ENCODE measurements around the gene ARHGAP26. TPM values are rescaled to one million over a fixed set of nuclear protein-coding genes. Genes with fewer than 3 reads are reported as not detected.
A peak's percentile ranks its signal among the peaks of the same experiment; 100 is the strongest.

ARHGAP26 gene
- total RNA-seq, 5 donors from 2014 or later (not counting 1 experiment from before 2014, with no cell fraction given): 22.8 to 49.3 (median 28.3) TPM

- Histone ChIP-seq H3K4me3 (ENCODE audit: control insufficient read depth in 1 of 2, extremely low read depth in 1 of 2, low read length in 1 of 2) (peak overlapping the region; percentile 25 to 29), H3K27me3 (replicated peaks in 1 of 2; ENCODE audit: control insufficient read depth in 2 of 2, extremely low read depth in 1 of 2, insufficient read depth in 2 of 2, low read length in 1 of 2) (no peaks in the 10 kb centered on the region), H3K4me1 (ENCODE audit: control insufficient read depth in 1 of 2, extremely low read depth in 1 of 2, insufficient read depth in 2 of 2, low read length in 2 of 2) (peaks cover 11 to 17% of the 10 kb centered on the region in 2 experiments), H3K36me3 (ENCODE audit: control insufficient read depth in 2 of 2, extremely low read depth in 1 of 2, insufficient read depth in 1 of 2, low read length in 1 of 2) (no peaks in the 10 kb centered on the region), H3K27ac (ENCODE audit: low read length) (peak overlapping the region; percentile 70), H3K9me3 (no peaks in the 10 kb centered on the region)
- ChIA-PET CTCF (no interaction called here), POLR2A (interaction anchor here (0.7 to 1.8 kb wide), 2 partner anchors 9 to 171 kb away, joined by 3 to 5 read pairs; no protein-coding TSS in a partner anchor)
- Mint-ChIP-seq H3K4me3 (peak overlapping the region; percentile 50 to 56 (median 53)), H3K9me3 (no peaks in the 10 kb centered on the region), H3K4me1 (peaks cover 24 to 39% (median 28%) of the 10 kb centered on the region in 3 donors), H3K36me3 (peaks cover 6% of the 10 kb centered on the region), H3K27ac (peak overlapping the region; percentile 74 to 87), H3K27me3 (no peaks in the 10 kb centered on the region)
- WGBS (ENCODE audit: insufficient coverage): 47% methylated on average over 7 of the region's 10 CpGs
- DNase-seq: peak in 29 of 35 experiments; percentile 11 to 71 (median 30)
- ATAC-seq (replicated peaks in 1 of 4): peak; percentile 86 to 94 (median 91)
Measured at GRCh38 chr5:143229896-143230675, 459.9 kb downstream of the ARHGAP26 start.

GRCh38 chr5:143230676-143230996 lies 460.5 kb downstream of the ARHGAP26 start:
- ATAC-seq (replicated peaks in 1 of 4): no peak
- peaks cover 6% of the 10 kb centered on the region for H3K36me3 Mint-ChIP-seq
- CTCF ChIA-PET: no interaction called here
- DNase-seq: no peak
- Histone ChIP-seq H3K9me3 (no peaks in the 10 kb centered on the region), H3K27ac (ENCODE audit: low read length) (peak overlapping the region; percentile 70), H3K4me3 (ENCODE audit: control insufficient read depth in 1 of 2, extremely low read depth in 1 of 2, low read length in 1 of 2) (no peak overlapping the region), H3K36me3 (ENCODE audit: control insufficient read depth in 2 of 2, extremely low read depth in 1 of 2, insufficient read depth in 1 of 2, low read length in 1 of 2) (no peaks in the 10 kb centered on the region), H3K4me1 (ENCODE audit: control insufficient read depth in 1 of 2, extremely low read depth in 1 of 2, insufficient read depth in 2 of 2, low read length in 2 of 2) (peaks cover 11 to 17% of the 10 kb centered on the region in 2 experiments), H3K27me3 (replicated peaks in 1 of 2; ENCODE audit: control insufficient read depth in 2 of 2, extremely low read depth in 1 of 2, insufficient read depth in 2 of 2, low read length in 1 of 2) (no peaks in the 10 kb centered on the region)
- peaks cover 24 to 39% (median 28%) of the 10 kb centered on the region in 3 donors for H3K4me1 Mint-ChIP-seq
- WGBS (ENCODE audit: insufficient coverage): 86% methylated on average over 4 of the region's 6 CpGs
- POLR2A ChIA-PET: interaction anchor here (0.7 to 1.8 kb wide), 2 partner anchors 10 to 170 kb away, joined by 3 to 5 read pairs; no protein-coding TSS in a partner anchor
- H3K4me3 Mint-ChIP-seq: peak overlapping the region in 1 of 3 donors; percentile 53
- H3K27me3 Mint-ChIP-seq: no peaks in the 10 kb centered on the region
- H3K9me3 Mint-ChIP-seq: no peaks in the 10 kb centered on the region
- peak overlapping the region in 1 of 2 donors; percentile 87 for H3K27ac Mint-ChIP-seq

GRCh38 chr5:143231416-143231815 lies 461.2 kb downstream of the ARHGAP26 start:
- ChIA-PET POLR2A (no interaction called here), CTCF (interaction anchor here in 1 of 2 donors (0.6 kb wide), 1 partner anchor 173 kb away, joined by 10 read pairs; no protein-coding TSS in a partner anchor)
- H3K4me3 ChIP-seq (ENCODE audit: control insufficient read depth in 1 of 2, extremely low read depth in 1 of 2, low read length in 1 of 2): no peak overlapping the region
- Mint-ChIP-seq H3K27ac (no peak overlapping the region), H3K4me3 (no peak overlapping the region), H3K27me3 (no peaks in the 10 kb centered on the region), H3K36me3 (peaks cover 6% of the 10 kb centered on the region), H3K9me3 (no peaks in the 10 kb centered on the region), H3K4me1 (peaks cover 24 to 39% (median 28%) of the 10 kb centered on the region in 3 donors)
- no CpG with 5 or more reads among the region's 3 CpGs for WGBS (ENCODE audit: insufficient coverage)
- H3K36me3 ChIP-seq (ENCODE audit: control insufficient read depth in 2 of 2, extremely low read depth in 1 of 2, insufficient read depth in 1 of 2, low read length in 1 of 2): no peaks in the 10 kb centered on the region
- H3K27ac ChIP-seq (ENCODE audit: low read length): no peak overlapping the region
- no peak for ATAC-seq (replicated peaks in 1 of 4)
- no peaks in the 10 kb centered on the region for H3K9me3 ChIP-seq
- DNase-seq: no peak
- peaks cover 11 to 17% of the 10 kb centered on the region in 2 experiments for H3K4me1 ChIP-seq (ENCODE audit: control insufficient read depth in 1 of 2, extremely low read depth in 1 of 2, insufficient read depth in 2 of 2, low read length in 2 of 2)
- no peaks in the 10 kb centered on the region for H3K27me3 ChIP-seq (replicated peaks in 1 of 2; ENCODE audit: control insufficient read depth in 2 of 2, extremely low read depth in 1 of 2, insufficient read depth in 2 of 2, low read length in 1 of 2)

- no peak for ATAC-seq (replicated peaks in 1 of 4)
- Histone ChIP-seq H3K27ac (ENCODE audit: low read length) (no peak overlapping the region), H3K4me1 (ENCODE audit: control insufficient read depth in 1 of 2, extremely low read depth in 1 of 2, insufficient read depth in 2 of 2, low read length in 2 of 2) (peaks cover 11 to 17% of the 10 kb centered on the region in 2 experiments), H3K9me3 (no peaks in the 10 kb centered on the region), H3K4me3 (ENCODE audit: control insufficient read depth in 1 of 2, extremely low read depth in 1 of 2, low read length in 1 of 2) (no peak overlapping the region), H3K36me3 (ENCODE audit: control insufficient read depth in 2 of 2, extremely low read depth in 1 of 2, insufficient read depth in 1 of 2, low read length in 1 of 2) (no peaks in the 10 kb centered on the region), H3K27me3 (replicated peaks in 1 of 2; ENCODE audit: control insufficient read depth in 2 of 2, extremely low read depth in 1 of 2, insufficient read depth in 2 of 2, low read length in 1 of 2) (no peaks in the 10 kb centered on the region)
- ChIA-PET POLR2A (no interaction called here), CTCF (no interaction called here)
- no peaks in the 10 kb centered on the region for H3K27me3 Mint-ChIP-seq
- no peaks in the 10 kb centered on the region for H3K9me3 Mint-ChIP-seq
- H3K27ac Mint-ChIP-seq: no peak overlapping the region
- no peak overlapping the region for H3K4me3 Mint-ChIP-seq
- DNase-seq: no peak
- peaks cover 24 to 39% (median 28%) of the 10 kb centered on the region in 3 donors for H3K4me1 Mint-ChIP-seq
- WGBS (ENCODE audit: insufficient coverage): 100% methylated on average over 3 of the region's 7 CpGs
- H3K36me3 Mint-ChIP-seq: peaks cover 6% of the 10 kb centered on the region
Measured at GRCh38 chr5:143231973-143232812, 462.0 kb downstream of the ARHGAP26 start.

GRCh38 chr5:143233031-143233430 lies 462.9 kb downstream of the ARHGAP26 start:
- H3K27me3 Mint-ChIP-seq: no peaks in the 10 kb centered on the region
- peaks cover 11 to 17% of the 10 kb centered on the region in 2 experiments for H3K4me1 ChIP-seq (ENCODE audit: control insufficient read depth in 1 of 2, extremely low read depth in 1 of 2, insufficient read depth in 2 of 2, low read length in 2 of 2)
- POLR2A ChIA-PET: interaction anchor here in 1 of 2 donors (0.5 kb wide), 1 partner anchor 168 kb away, joined by 3 read pairs; no protein-coding TSS in a partner anchor
- DNase-seq (no peak), ATAC-seq (replicated peaks in 1 of 4) (no peak)
- H3K4me3 Mint-ChIP-seq: no peak overlapping the region
- no peaks in the 10 kb centered on the region for H3K9me3 Mint-ChIP-seq
- H3K4me1 Mint-ChIP-seq: peaks cover 24 to 34% (median 28%) of the 10 kb centered on the region in 3 donors
- 62% methylated on average over 2 of the region's 2 CpGs for WGBS (ENCODE audit: insufficient coverage)
- no peak overlapping the region for H3K4me3 ChIP-seq (ENCODE audit: control insufficient read depth in 1 of 2, extremely low read depth in 1 of 2, low read length in 1 of 2)
- no peaks in the 10 kb centered on the region for H3K27me3 ChIP-seq (replicated peaks in 1 of 2; ENCODE audit: control insufficient read depth in 2 of 2, extremely low read depth in 1 of 2, insufficient read depth in 2 of 2, low read length in 1 of 2)
- H3K27ac Mint-ChIP-seq: no peak overlapping the region
- no peak overlapping the region for H3K27ac ChIP-seq (ENCODE audit: low read length)
- H3K9me3 ChIP-seq: no peaks in the 10 kb centered on the region
- CTCF ChIA-PET: no interaction called here
- peaks cover 6% of the 10 kb centered on the region for H3K36me3 Mint-ChIP-seq
- H3K36me3 ChIP-seq (ENCODE audit: control insufficient read depth in 2 of 2, extremely low read depth in 1 of 2, insufficient read depth in 1 of 2, low read length in 1 of 2): no peaks in the 10 kb centered on the region

- no peak overlapping the region for H3K27ac Mint-ChIP-seq
Measured at GRCh38 chr5:143234162-143234842, 464.1 kb downstream of the ARHGAP26 start.

More at GRCh38 chr5:143234162-143234842, 464.1 kb downstream of the ARHGAP26 start:
- H3K4me3 Mint-ChIP-seq: no peak overlapping the region
- H3K27me3 Mint-ChIP-seq: no peaks in the 10 kb centered on the region
- ChIA-PET POLR2A (interaction anchor here in 1 of 2 donors (0.7 kb wide), 1 partner anchor 10 kb away, joined by 4 read pairs; no protein-coding TSS in a partner anchor), CTCF (interaction anchor here in 1 of 2 donors (0.7 kb wide), 1 partner anchor 360 kb away, joined by 3 read pairs; no protein-coding TSS in a partner anchor)
- peaks cover 6% of the 10 kb centered on the region for H3K36me3 Mint-ChIP-seq
- peaks cover 17 to 23% (median 21%) of the 10 kb centered on the region in 3 donors for H3K4me1 Mint-ChIP-seq
- 96% methylated on average over 7 of the region's 9 CpGs for WGBS (ENCODE audit: insufficient coverage)
- Histone ChIP-seq H3K27me3 (replicated peaks in 1 of 2; ENCODE audit: control insufficient read depth in 2 of 2, extremely low read depth in 1 of 2, insufficient read depth in 2 of 2, low read length in 1 of 2) (no peaks in the 10 kb centered on the region), H3K4me3 (ENCODE audit: control insufficient read depth in 1 of 2, extremely low read depth in 1 of 2, low read length in 1 of 2) (no peak overlapping the region), H3K36me3 (ENCODE audit: control insufficient read depth in 2 of 2, extremely low read depth in 1 of 2, insufficient read depth in 1 of 2, low read length in 1 of 2) (no peaks in the 10 kb centered on the region), H3K27ac (ENCODE audit: low read length) (no peak overlapping the region), H3K4me1 (ENCODE audit: control insufficient read depth in 1 of 2, extremely low read depth in 1 of 2, insufficient read depth in 2 of 2, low read length in 2 of 2) (peaks cover 11 to 15% of the 10 kb centered on the region in 2 experiments), H3K9me3 (no peaks in the 10 kb centered on the region)
- no peak for DNase-seq
- no peak for ATAC-seq (replicated peaks in 1 of 4)
- no peaks in the 10 kb centered on the region for H3K9me3 Mint-ChIP-seq
